GM23338 (cell line): Measurements from ENCODE around the gene C1R. TPM values are rescaled to one million over a fixed set of nuclear protein-coding genes. Genes with fewer than 3 reads are reported as not detected.

ENCODE experiments used
- ATAC-seq: fragments of 200-7000 bp; cut with Tn5 transposase; 3 replicates; pipeline ENCODE4 v1.9.1; 2020
- DNase-seq: peaks from one replicate; pipeline ENCODE4 v3.0.0-alpha.2; 2015; ENCODE audit warnings: low spot score
- H2AFZ ChIP-seq: fragments of 200-600 bp; sonication (generic); 2 replicates; pipeline ENCODE4 v1.8.0; 2016; ENCODE audit warnings: antibody characterized with exemption, mild to moderate bottlenecking, moderate library complexity
- H3F3A ChIP-seq: fragments of 200-600 bp; sonication (generic); replicated peaks from 2 replicates; pipeline ENCODE4 v1.8.0; 2017; ENCODE audit warnings: antibody characterized with exemption, mixed run types, low read depth
- H3K27ac ChIP-seq: fragments of 200-600 bp; sonication (generic); 2 replicates; pipeline ENCODE4 v1.6.1; 2016; ENCODE audit warnings: low read depth
- H3K27me3 ChIP-seq: fragments of 200-600 bp; sonication (generic); 2 replicates; pipeline ENCODE4 v1.8.0; 2016; ENCODE audit warnings: mild to moderate bottlenecking, mixed run types, moderate library complexity; ENCODE audit not compliant: insufficient read depth
- H3K36me3 ChIP-seq: fragments of 200-600 bp; sonication (generic); 2 replicates; pipeline ENCODE4 v1.8.0; 2016; ENCODE audit warnings: mild to moderate bottlenecking; ENCODE audit not compliant: insufficient read depth
- H3K4me1 ChIP-seq: fragments of 200-600 bp; sonication (generic); 2 replicates; pipeline ENCODE4 v1.8.0; 2016; ENCODE audit warnings: mild to moderate bottlenecking, moderate library complexity; ENCODE audit not compliant: insufficient read depth
- H3K4me2 ChIP-seq: fragments of 200-600 bp; sonication (generic); 2 replicates; pipeline ENCODE4 v1.7.1; 2017; ENCODE audit warnings: mixed run types
- H3K4me3 ChIP-seq: fragments of 200-600 bp; sonication (generic); 2 replicates; pipeline ENCODE4 v1.6.1; 2016; ENCODE audit warnings: mixed run types
- H3K79me2 ChIP-seq: fragments of 200-600 bp; sonication (generic); replicated peaks from 2 replicates; pipeline ENCODE4 v1.8.0; 2017; ENCODE audit warnings: mild to moderate bottlenecking; ENCODE audit not compliant: insufficient read depth
- H3K9me2 ChIP-seq: fragments of 200-600 bp; sonication (generic); 2 replicates; pipeline ENCODE4 v1.8.0; 2017; ENCODE audit not compliant: insufficient read depth
- H4K20me1 ChIP-seq: fragments of 200-600 bp; sonication (generic); replicated peaks from 2 replicates; pipeline ENCODE4 v1.8.0; 2017; ENCODE audit warnings: mild to moderate bottlenecking; ENCODE audit not compliant: insufficient read depth
- H3K27ac Mint-ChIP-seq: 2 replicates; pipeline ENCODE4 v1.8.0; 2020; ENCODE audit warnings: inconsistent platforms, mild to moderate bottlenecking, moderate library complexity, mixed read lengths
- H3K27me3 Mint-ChIP-seq: 3 replicates; pipeline ENCODE4 v1.8.0; 2022; ENCODE audit warnings: low read depth, mild to moderate bottlenecking, moderate library complexity, mixed read lengths, inconsistent platforms; ENCODE audit not compliant: insufficient read depth, poor library complexity
- H3K36me3 Mint-ChIP-seq: 3 replicates; pipeline ENCODE4 v1.8.0; 2021; ENCODE audit warnings: low read depth, mild to moderate bottlenecking, inconsistent platforms, moderate library complexity, mixed read lengths
- H3K4me1 Mint-ChIP-seq: 3 replicates; pipeline ENCODE4 v1.8.0; 2020; ENCODE audit warnings: mild to moderate bottlenecking, inconsistent platforms, mixed read lengths
- H3K4me3 Mint-ChIP-seq: 3 replicates; pipeline ENCODE4 v1.8.0; 2021; ENCODE audit warnings: moderate library complexity, mild to moderate bottlenecking, inconsistent platforms, mixed read lengths
- H3K9me3 Mint-ChIP-seq: 3 replicates; pipeline ENCODE4 v1.8.0; 2020; ENCODE audit warnings: moderate library complexity, mild to moderate bottlenecking, inconsistent platforms, mixed read lengths
- CTCF ChIP-seq, 2 experiments: fragments of 200-600 bp in 1 of 2; sonication (generic) in 1 of 2; conservative IDR thresholded peaks; 2 replicates each; pipeline versions ENCODE4 v1.5.1 to v1.6.1; 2016 to 2017; ENCODE audit warnings: antibody characterized with exemption in 2 of 2, low read depth in 2 of 2, mild to moderate bottlenecking in 2 of 2, moderate library complexity in 1 of 2
- ETS1 ChIP-seq: IDR thresholded peaks from 2 replicates; pipeline ENCODE4 v1.6.1; 2016; ENCODE audit warnings: antibody characterized with exemption
- EZH2 ChIP-seq: fragments of 200-600 bp; sonication (generic); IDR thresholded peaks from one replicate; pipeline ENCODE4 v1.8.0; 2017; ENCODE audit warnings: antibody characterized with exemption, mild to moderate bottlenecking, low read depth; ENCODE audit not compliant: unreplicated experiment
- EZH2phosphoT487 ChIP-seq: fragments of 200-600 bp; sonication (generic); IDR thresholded peaks from one replicate; pipeline ENCODE4 v1.8.1; 2018; ENCODE audit warnings: antibody characterized with exemption; ENCODE audit not compliant: unreplicated experiment
- JUNB ChIP-seq: IDR thresholded peaks from one replicate; pipeline ENCODE4 v1.6.1; 2016; ENCODE audit warnings: antibody characterized with exemption; ENCODE audit not compliant: unreplicated experiment
- POLR2AphosphoS5 ChIP-seq: IDR thresholded peaks from 2 replicates; pipeline ENCODE4 v1.6.1; 2016; ENCODE audit warnings: antibody characterized with exemption, low read depth
- REST ChIP-seq: IDR thresholded peaks from one replicate; pipeline ENCODE4 v1.6.1; 2018; ENCODE audit warnings: antibody characterized with exemption; ENCODE audit not compliant: unreplicated experiment
- STAT1 ChIP-seq: IDR thresholded peaks from one replicate; pipeline ENCODE4 v1.6.1; 2016; ENCODE audit warnings: antibody characterized with exemption; ENCODE audit not compliant: unreplicated experiment
- ZNF114 ChIP-seq: fragments of 250-450 bp; sonication (Bioruptor Pico); IDR thresholded peaks from 2 replicates; pipeline ENCODE4 v1.5.0; 2020; ENCODE audit warnings: mild to moderate bottlenecking, moderate library complexity
- ZNF331 ChIP-seq: fragments of 250-450 bp; sonication (Bioruptor Pico); IDR thresholded peaks from 2 replicates; pipeline ENCODE4 v1.5.0; 2020; ENCODE audit warnings: low read depth, mild to moderate bottlenecking, moderate library complexity
- polyA plus RNA-seq: library from polyadenylated mRNA; unstranded; fragments of >200 nt; fragmentation: Nextera tagmentation; extraction: Ambion mirVana; gene quantifications from 2 replicates; pipeline ENCODE4 v1.2.1, GENCODE V29; 2016
- total RNA-seq: library from RNA; depleted of rRNA; stranded (reverse); fragments of >200 nt; shearing (Covaris generic); gene quantifications from 2 replicates; pipeline ENCODE4 v1.2.3, GENCODE V29; 2014

The C1R gene
- total and polyA plus RNA-seq, 2 experiments from 2014 or later = 6.4 to 8.8 TPM

- Histone ChIP-seq H3K36me3 (no peaks in the 10 kb centered on the region), H3F3A (no peaks in the 10 kb centered on the region), H3K4me1 (no peaks in the 10 kb centered on the region), H3K27me3 (no peaks in the 10 kb centered on the region), H3K9me2 (no peaks in the 10 kb centered on the region), H3K27ac (no peak overlapping the region), H3K4me3 (no peak overlapping the region), H2AFZ (no peak overlapping the region), H3K4me2 (no peak overlapping the region), H3K79me2 (no peaks in the 10 kb centered on the region), H4K20me1 (no peaks in the 10 kb centered on the region)
- ATAC-seq (no peak), DNase-seq (no peak)
- Mint-ChIP-seq H3K9me3 (no peaks in the 10 kb centered on the region), H3K36me3 (no peaks in the 10 kb centered on the region; the same call in 2 of the 3 replicates), H3K4me3 (no peak overlapping the region), H3K27ac (no peak overlapping the region), H3K4me1 (peaks cover 4% of the 10 kb centered on the region), H3K27me3 (peaks cover 3% of the 10 kb centered on the region)
- no peak for TF ChIP-seq EZH2
Observed at GRCh38 chr12:7118881-7119280, 26.6 kb upstream of the C1R start.

- H3K27ac ChIP-seq = no peak overlapping the region
- no peaks in the 10 kb centered on the region for H3K27me3 ChIP-seq
- no peak for DNase-seq
- no peaks in the 10 kb centered on the region for H4K20me1 ChIP-seq
- Mint-ChIP-seq H3K4me3 (no peak overlapping the region), H3K9me3 (no peaks in the 10 kb centered on the region), H3K4me1 (peaks cover 4% of the 10 kb centered on the region; the same call in 1 of the 3 replicates), H3K27me3 (peaks cover 5% of the 10 kb centered on the region), H3K27ac (no peak overlapping the region), H3K36me3 (no peaks in the 10 kb centered on the region; the same call in 2 of the 3 replicates)
- H3K4me3 ChIP-seq = no peak overlapping the region
- no peaks in the 10 kb centered on the region for H3K9me2 ChIP-seq
- no peak overlapping the region for H3K4me2 ChIP-seq
- H3F3A ChIP-seq = no peaks in the 10 kb centered on the region
- H3K4me1 ChIP-seq = no peaks in the 10 kb centered on the region
- no peak for ATAC-seq
- H3K79me2 ChIP-seq = no peaks in the 10 kb centered on the region
- H2AFZ ChIP-seq = no peak overlapping the region
- no peaks in the 10 kb centered on the region for H3K36me3 ChIP-seq
- TF ChIP-seq ZNF114 (CRISPR knock-in tag) = no peak
- no peak for TF ChIP-seq JUNB
- TF ChIP-seq CTCF (conservative IDR thresholded peaks at IDR 0.05; ENCODE audit: low read depth in 2 of 2) = no peak
- no peak for TF ChIP-seq STAT1
- TF ChIP-seq EZH2phosphoT487 = no peak
- no peak for TF ChIP-seq POLR2AphosphoS5
- TF ChIP-seq REST = no peak
- no peak for TF ChIP-seq ETS1
- TF ChIP-seq ZNF331 (CRISPR knock-in tag) = no peak
Observed at GRCh38 chr12:7117670-7118069, 25.4 kb upstream of the C1R start.
